CD4-positive, alpha-beta T cell treated with Interleukin-2 at 100 ng/mL for 4 hours (primary cell): ENCODE data around the gene PDE8A.
A peak's percentile ranks its signal among the peaks of the same experiment; 100 is the strongest.
"Not testable (repeated sequence)": the region's sequence is repeated elsewhere in the genome, so short reads cannot be mapped to it uniquely, and the experiment has no call there.

Source experiments
- DNase-seq: peaks from one replicate; pipeline ENCODE4 v3.0.0-alpha.2; 2020; ENCODE audit warnings: low spot score

Gene PDE8A

DNA sequence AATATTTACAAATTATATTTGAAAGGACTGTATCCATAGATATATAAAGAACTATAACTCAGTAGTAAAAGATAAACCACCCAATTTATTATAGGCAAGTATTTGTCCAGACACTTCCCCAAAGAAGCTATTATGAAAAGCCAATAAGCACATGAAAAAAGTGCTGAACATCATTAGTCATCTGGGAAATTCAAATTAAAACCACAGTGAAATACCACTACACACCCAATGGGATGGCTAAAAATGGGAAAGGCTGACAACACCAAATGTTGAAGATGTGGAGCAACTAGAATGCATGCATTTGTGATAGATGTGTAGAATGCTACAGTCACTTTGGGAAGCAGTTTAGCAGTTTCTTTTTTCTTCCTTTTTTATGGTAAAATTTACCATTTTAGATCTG is 147.0 kb downstream of the PDE8A start:
- no peak for DNase-seq

DNA sequence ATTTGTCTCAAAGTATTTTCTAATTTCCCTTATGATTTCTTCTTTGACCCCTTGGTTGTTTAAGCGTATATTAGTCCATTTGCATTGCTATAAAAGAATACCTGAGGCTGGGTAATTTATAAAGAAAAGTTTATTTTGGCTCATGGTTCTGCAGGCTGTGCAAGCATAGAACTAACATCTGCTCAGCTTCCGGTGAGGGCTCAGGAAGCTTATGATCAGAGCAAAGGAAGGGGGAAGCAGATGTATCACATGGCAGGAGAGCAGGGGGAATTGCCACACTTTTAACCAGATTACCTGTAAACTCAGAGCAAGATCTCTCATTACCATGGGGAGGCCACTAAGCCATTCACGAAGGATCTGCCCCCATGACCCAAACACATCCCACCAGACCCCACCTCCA is 148.2 kb downstream of the PDE8A start:
- DNase-seq = no peak

GRCh38 chr15:85131915-85132314 is 150.3 kb downstream of the PDE8A start:
- DNase-seq = no peak

GRCh38 chr15:85133709-85134108 is 152.1 kb downstream of the PDE8A start:
- no peak for DNase-seq

- no peak for DNase-seq
Measured at GRCh38 chr15:85137489-85138168, 156.0 kb downstream of the PDE8A start.

DNA sequence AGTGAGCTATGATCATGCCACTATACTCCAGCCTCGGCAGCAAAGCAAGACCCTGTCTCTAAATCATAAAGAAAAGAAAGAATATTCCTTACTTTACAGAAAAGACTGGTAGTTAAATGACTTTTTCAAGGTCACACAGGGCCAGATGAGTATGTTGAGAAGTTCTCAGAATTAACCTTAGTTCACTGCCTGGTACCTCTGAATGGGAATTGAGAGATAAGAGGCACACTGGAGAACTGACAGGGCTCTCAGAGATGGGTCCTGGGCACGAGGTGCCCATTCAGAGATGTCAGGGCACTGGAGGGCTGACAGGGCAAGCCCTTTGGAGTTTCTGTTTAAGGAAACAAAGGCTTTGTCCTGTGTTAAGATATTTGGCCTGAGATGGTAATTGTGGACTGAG is 157.7 kb downstream of the PDE8A start:
- DNase-seq = no peak

DNA sequence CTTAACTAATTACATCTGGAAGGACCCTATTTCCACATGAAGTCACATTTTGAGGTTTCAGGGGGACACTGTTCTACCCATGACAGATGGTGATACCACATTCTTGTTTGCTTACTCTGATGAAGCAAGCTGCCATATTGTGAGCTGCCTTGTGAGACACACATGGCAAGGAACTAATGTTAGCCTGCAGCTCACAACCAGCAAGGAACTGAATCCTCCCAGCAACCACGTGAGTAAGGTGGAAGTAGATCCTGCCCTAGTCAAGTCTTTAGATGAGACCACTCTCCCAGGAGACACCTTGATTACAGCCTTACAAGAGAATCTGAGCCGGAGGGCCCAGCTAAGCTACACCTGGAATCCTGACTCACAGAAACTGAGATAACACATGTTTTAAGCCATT is 160.1 kb downstream of the PDE8A start:
- DNase-seq = no peak

DNA sequence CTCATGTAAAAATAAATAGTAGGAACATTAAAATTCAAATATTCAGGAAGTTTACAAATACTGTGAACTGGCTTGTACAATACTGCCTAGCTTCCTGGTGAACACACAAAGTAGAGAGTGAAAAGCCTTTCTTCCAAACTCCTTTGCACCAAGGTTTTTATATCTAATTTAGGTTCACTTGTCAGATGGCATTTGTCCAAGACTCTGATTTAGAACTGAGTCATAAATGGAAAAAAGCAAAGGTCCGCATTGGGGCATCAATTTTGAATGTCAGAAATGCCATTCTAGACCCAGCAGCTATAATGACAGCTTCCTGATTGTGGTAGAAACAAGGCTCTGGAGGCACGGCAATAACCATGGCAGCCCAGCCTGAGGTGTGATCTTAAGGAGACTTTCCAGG is 160.7 kb downstream of the PDE8A start:
- DNase-seq = no peak

DNA sequence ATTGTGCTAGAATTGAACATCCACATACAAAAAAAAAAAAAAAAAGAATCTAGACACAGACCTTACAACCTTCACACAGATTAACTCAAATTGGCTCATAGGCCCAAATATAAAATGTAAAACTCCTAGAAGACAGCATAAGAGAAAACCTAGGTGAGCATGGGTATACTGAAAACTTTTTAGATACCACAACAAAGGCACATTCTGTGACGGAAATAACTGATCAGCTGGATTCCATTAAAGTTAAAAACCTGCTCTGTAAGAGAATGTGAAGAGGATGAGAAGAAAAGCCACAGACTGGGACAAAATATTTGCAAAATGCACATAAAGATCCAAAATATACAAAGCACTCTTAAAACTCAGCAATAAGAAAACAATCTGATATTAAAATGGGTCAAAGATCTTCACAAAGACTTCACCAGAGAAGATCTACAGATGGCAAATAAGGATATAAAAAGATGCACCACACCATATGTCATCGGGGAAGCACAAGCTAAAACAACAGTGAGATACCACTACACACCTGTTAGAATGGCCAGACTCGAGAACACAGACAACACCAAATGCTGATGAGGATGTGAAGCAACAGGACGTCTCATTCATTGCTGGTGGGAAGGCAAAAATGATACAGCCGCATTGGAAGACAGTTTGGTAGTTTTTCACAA is 167.9 kb downstream of the PDE8A start:
- no peak for DNase-seq

GRCh38 chr15:85150130-85150480 is 168.4 kb downstream of the PDE8A start:
- DNase-seq = no peak

DNA sequence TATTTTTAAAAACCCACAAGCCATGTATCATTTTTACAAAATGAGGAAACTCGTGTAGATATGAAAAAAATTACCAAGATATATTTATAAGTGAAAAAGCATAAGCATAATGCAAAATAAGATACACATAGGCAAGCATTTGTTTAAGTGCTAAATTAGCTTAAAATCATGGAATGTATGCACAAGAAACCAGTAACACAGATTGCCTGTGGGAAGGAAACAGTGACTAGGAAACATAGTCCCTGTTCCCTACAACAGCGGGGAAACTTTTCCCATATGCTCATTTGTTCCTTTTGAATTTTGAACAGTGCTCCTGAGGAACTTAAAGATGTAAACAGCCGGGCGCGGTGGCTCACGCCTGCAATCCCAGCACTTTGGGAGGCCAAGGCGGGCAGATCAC is 169.5 kb downstream of the PDE8A start:
- no peak for DNase-seq

GRCh38 chr15:85151861-85152260 is 170.2 kb downstream of the PDE8A start:
- DNase-seq = no peak

GRCh38 chr15:85154061-85154460 is 172.4 kb downstream of the PDE8A start:
- no peak for DNase-seq

DNA sequence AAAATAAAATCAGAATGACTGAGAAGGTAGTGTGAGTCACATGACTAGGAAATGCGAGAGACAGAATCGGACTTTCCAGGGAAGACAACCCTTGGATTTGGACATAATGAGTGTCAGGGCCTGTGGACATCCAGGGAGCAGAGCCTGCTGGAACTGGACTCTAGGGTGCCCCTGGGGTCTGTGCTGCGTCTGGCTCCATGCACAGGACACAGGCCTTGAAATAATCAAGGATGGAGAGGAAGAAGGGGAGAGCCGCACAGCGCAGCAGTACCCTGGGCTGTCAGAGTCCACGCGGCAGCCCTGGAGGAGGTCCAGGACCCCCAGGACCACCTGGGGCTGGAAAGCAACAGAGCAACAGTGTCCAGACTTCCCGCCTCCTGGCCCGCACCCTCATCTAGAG is 173.7 kb downstream of the PDE8A start:
- no peak for DNase-seq

GRCh38 chr15:85155857-85156256 is 174.2 kb downstream of the PDE8A start:
- no peak for DNase-seq

DNA sequence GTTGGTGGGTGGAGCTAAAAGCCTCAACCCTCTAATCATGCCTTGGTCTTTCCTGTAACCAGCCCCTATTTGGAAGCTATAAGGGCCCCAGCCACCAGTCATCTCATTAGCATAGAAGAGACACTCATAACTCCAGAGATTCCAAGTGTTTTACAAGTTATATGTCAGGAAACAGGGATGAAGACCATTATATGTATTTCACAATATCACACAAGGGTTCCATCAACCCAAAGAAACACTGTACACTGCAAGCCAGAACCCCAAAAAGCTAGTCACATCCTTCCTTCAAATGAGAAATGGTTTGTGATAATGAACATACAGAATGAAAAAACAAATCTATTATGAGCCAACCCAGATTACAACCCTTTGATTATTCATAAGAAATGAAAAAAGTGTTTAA is 175.7 kb downstream of the PDE8A start:
- no peak for DNase-seq

GRCh38 chr15:85162237-85162636 is 180.6 kb downstream of the PDE8A start:
- DNase-seq = no peak

- DNase-seq = no peak
Measured at GRCh38 chr15:85164841-85165466, 183.3 kb downstream of the PDE8A start.

GRCh38 chr15:85167568-85167967 is 185.9 kb downstream of the PDE8A start:
- no peak for DNase-seq

- DNase-seq = peak; percentile 3
Measured at GRCh38 chr15:85168642-85169173, 187.1 kb downstream of the PDE8A start.

GRCh38 chr15:85171736-85172135 is 190.1 kb downstream of the PDE8A start:
- no peak for DNase-seq

DNA sequence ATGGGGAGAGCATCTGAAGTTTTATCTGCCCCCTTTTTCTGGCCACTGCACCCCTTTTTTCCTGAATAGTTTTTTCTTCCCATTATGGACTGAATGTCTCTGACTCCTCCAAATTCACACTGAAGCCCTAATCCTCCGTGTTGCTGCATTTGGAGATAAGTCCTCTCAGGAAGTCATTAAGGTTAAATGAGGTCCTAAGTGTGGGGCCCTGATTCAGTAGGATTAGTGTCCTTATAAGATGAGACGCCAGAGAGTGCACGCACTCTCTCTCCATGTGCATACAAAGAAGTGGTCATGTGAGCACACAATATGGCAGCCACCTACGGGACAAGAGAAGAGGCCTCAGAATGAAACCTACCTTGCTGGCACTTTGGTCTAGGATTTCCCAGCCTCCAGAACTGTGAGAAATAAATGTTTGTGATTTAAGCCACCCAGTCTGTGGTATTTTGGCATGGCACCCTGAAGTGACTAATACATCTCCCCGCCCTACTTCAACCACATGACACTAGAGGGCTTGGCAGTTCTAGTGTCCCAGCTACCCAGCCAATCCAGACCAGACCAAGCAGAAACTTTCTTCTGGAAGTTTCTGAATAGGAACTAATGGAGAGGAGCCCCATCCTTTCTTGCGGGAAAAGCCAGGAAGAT is 191.3 kb downstream of the PDE8A start:
- DNase-seq = no peak

DNA sequence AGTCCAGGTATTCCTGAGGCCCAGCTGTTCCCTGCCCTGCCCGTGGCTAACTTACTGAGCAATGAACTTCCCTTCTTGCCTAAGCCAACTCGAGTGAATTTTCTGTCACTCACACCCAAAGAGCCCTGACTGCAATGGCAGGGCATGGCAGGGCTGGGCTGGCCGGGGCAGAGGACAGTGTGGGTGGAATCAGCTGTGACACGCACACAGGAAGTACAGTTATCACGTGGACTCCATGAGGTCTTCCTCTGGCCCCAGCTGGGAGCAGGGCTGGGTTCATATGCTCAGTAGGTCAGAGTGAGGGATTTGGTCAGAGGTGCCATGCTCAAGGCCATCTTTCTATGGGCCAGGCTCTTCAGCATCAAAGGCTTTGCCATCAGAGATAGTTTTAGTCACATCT is 192.0 kb downstream of the PDE8A start:
- not testable (repeated sequence) for DNase-seq
